Activated naive CD4-positive, alpha-beta T cell treated with Interleukin-2 at 50 U/mL for 16 hours (primary cell): ENCODE results near the gene CCDC188.
A peak's percentile ranks its signal among the peaks of the same experiment; 100 is the strongest.

Source experiments
- DNase-seq: peaks from one replicate; pipeline ENCODE4 v3.0.0-alpha.2; 2020

Gene CCDC188

DNA sequence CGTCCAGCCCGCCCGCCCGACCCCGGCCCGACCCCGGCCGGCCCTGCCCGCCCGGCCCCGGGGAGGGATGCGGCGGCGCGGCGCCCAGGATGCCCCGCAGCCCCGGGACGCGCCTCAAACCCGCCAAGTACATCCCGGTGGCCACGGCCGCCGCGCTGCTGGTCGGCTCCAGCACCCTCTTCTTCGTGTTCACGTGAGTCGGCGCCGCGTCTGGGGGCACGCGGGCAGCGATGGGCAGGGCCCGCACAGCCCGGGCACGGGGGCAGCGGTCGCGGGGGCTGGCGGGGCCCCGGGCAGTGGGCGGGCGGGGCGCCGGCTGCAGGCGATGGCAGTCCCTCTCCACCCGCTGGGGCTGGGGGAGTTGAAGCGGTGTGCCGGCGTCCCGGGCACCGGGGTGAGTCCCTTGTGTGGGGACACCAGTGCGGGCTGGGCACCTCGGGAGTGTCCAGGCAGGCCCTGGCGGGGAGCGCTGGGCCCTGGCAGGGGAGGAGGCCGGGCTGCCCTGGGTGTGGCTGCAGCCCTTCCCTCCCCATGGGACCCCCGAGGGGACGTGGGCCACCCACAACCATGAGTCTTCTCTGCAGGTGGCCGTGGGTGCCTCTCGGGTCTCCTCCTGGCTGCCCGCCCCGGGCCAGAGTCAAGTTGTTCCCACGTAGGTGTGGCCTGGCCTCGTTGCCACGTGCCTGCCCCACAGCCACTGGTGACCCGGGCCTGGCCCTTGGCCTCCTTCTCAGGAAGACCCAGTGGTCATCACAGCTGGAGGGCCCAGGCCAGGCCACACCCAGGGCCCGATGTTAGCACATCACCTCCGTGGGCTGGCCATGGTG lies 18.8 kb downstream of the CCDC188 start:
- DNase-seq = peak; percentile 17

DNA sequence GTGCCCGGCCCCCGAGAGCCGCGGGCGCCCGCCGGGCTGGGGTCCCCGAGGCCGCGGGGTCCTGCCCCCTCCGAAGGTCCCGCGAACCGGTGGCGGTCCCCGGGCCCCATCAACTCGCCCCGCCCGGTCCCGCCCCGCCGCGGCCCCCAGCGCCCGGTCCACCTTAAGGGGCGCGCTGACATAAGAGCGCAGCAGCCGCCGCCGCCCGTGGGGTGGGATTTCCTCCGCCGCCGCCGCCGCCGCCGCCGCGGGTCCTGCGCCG lies 19.3 kb downstream of the CCDC188 start, which contains the start of gene ZDHHC8:
ZDHHC8 (plus strand) TSS at position 208 of the 262 bp plus-strand sequence. CDS start 144 bp downstream, outside the sequence.
- DNase-seq = peak; percentile 51

DNA sequence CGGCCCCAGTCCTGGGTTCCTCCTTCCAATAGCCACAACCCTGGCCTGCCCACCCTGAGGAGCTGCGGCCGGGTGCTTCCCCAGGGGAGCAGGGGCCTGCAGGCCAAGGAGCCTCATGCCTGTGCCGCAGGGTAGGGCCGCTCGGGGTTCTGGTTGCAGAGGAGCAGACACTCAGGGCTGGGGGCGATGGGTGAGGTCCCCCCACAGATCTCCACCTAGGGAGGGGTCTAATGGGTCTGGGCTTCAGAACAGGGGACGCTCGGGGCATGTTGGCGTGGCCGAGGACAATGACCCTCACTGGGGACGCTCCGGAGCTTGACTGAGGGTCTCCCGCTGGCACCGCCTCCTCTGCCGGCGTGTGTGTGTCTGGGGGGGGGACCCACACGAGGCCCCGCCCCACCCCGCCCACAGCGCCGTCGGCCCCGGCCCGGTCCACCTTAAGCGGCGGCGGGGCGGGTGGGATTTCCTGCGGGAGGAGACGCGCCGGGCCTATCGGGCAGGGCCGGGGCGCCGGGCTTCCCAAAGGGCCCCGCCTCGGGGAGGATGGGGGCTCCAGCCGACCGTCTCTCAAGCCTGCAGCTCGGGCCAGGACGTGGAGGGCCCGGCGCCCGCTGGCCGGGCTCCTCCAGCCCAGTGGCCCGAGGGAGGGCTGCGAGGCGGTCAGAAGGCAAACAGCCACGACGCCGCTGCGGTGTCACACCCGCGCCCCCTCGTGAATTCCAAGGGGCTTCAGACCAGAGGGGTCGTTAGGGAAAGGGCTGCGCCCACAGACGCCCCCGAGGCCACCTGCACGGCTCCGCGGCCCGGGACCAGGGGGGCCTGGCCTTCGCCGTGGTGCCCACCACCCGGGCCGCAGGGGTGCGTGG lies 19.9 kb downstream of the CCDC188 start:
- DNase-seq = peak; percentile 81

DNA sequence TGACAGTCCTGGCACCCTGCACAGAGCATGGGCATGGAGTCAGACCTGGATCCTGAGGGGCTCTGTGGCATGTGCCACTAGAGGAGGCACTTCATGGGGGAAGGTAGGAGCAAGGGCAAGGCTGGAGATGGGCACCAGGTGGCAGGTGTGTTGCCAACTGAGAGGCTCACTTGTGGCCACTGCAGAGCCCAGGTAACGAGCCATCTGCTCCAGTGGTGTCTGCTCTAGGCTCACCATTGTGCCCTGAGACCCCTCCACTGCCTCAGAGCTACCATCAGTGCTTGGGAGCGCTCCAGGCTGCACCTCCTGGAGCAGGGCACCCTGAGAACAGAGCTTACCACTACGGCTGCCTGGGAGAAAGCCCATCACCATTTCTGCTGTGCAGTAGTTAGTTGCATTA lies 20.5 kb downstream of the CCDC188 start:
- peak; percentile 16 for DNase-seq

DNA sequence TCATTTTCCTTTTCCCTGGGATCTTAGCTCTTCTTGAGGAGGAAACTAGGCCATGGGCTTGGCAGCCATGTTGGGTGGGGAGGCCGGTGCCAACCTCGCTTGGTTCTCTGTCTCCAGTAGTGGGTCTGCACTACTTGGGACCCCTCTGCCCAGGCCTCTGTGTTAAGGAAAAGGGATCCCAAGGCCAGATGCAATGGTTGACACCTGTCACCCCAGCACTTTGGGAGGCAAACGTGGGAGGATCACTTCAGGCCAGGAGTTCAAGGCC lies 21.2 kb downstream of the CCDC188 start:
- no peak for DNase-seq

DNA sequence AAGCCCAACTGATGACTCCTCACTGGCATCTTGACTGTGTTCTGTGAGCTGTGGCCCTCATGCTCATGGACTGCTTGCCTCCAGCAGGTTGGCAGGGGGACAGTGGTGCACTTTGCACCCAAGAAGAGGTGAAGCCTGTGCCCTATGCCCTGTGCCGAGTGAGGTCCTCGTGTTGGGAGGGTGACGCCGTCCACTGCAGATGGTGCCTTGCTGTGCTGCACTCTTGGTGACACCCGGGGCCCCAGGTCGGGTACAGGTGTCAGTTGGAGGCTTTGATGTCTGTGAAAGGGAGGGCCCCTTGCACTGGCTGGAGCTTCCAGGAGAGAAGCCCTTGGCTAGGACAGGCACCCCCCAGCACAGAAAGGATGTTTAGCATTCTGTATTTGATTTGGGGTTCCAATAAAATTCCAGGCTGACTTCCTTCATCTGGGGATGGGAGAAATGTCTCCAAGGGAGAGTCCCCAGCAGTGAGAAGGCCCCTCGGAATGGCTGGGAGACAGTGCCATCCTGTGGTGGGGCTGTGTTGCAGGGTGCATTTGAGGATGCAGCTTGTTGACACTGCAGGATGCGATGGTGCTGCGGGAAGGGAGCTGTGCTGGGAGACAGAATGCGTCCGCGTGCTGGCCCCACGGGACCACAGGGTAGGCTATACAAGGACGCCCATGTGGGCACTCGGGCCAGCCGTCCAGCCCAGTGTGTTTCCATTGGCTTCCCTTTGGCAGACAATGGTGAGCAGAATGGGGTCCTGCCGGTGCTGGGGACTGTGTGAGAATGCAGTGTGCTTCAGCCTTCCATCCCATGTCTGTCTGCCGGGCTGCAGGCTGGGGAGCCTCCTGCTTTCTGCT lies 21.7 kb downstream of the CCDC188 start:
- DNase-seq = peak; percentile 63

DNA sequence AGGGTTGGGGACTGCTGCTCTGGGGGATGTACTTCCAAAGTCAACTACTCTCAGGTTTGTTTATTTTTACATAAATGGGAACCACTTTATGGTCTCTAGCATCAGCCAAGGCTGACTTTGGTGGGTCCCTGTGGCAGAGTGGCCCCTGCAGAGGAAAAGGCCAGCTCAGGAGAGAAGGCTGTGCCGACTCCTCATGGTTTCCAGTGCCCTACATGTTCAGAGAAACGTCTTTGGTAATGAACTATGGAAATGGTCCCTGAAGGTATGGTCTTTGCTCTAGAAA lies 22.3 kb downstream of the CCDC188 start:
- DNase-seq = no peak

DNA sequence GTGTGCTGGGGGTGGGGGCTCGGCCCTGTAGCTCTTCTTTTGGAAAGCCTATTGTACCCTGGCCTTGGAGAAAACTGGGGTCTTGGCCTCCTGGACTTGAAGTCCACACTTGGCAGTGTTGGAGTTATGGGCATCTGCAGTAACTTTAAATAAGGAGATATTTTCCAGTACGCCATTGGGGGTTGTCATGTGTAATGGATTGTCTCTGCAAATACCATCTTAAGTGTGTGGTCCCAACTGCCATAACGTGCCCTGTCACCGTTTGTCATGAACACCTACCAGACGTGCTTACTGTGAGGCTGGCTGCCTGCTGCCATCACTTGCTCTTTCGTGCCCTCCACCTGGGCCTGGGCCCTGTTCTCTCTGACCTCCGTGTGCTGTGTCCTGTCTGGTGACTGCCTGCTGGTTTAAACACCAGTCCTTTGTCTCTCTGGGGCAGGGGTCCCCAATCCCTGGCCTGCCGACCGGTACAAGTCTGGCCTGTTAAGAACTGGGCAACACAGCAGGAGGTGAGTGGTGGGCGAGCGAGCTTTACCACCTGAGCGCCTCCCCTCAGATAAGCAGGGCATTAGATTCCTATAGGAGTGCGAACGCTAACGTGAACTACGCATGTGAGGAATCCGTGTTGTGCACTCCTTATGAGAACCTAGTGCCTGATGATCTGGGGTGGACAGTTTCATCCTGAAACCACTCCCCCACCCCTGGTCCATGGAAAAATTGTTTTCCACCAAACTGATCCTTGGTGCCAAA lies 22.8 kb downstream of the CCDC188 start:
- DNase-seq = no peak

DNA sequence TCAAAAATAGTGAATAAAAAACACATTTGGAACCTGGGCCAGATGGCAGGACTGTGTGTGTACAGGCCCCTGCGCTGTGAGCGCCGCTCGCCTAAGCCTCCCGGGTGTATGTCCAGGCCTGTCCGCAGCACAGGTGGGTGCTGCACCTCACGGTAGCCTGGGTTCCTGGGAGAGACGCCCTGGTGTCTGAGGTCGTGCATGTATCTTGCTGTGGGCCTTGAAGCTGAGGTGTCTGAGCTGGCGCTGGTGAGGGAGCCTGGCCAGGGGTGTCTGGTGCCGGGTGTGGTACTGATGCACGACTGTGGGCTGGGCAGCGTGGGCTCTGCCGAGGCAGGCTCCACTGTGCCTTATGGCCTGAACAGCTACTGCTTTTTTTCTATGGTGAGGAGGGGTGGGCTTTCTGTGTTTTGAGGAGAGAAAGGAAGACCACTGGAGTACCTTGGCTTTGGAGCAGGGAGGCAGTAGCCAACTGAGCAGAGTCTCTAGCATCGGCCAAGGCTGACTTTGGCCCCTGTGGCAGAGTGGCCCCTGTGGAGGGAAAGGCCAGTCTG lies 23.5 kb downstream of the CCDC188 start:
- DNase-seq = no peak

DNA sequence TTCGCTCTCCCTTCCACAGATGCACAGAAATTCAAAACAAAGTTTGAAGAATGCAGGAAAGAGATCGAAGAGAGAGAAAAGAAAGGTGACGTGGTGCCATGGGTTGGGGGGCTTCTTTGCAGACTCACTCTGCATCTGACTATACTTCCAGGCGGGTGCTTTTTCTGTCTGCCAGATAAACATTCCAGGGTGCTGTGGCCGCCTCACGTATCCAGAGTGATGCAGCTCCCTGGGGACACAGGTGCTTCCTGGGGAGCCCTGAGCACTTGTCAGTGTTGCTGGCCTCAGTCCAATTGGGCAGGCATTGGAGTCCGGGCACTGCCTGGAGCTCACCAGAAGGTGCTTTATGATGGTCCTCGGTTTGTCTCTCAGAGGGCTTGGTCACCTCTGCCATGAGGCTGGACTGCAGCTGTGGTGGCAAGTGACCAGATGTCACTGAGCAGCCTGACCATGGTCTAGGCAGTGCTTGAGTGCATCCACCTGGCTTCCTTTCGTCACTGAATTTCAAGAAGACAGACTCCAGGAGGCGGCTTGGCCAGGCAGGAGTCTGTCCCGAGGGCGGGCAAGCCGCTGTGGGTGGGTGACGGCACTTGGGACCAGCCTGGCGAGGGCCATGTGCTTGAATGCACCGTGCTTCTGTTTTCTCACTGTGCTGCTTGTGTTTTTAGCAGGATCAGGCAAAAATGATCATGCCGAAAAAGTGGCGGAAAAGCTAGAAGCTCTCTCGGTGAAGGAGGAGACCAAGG lies 24.4 kb downstream of the CCDC188 start:
- no peak for DNase-seq

DNA sequence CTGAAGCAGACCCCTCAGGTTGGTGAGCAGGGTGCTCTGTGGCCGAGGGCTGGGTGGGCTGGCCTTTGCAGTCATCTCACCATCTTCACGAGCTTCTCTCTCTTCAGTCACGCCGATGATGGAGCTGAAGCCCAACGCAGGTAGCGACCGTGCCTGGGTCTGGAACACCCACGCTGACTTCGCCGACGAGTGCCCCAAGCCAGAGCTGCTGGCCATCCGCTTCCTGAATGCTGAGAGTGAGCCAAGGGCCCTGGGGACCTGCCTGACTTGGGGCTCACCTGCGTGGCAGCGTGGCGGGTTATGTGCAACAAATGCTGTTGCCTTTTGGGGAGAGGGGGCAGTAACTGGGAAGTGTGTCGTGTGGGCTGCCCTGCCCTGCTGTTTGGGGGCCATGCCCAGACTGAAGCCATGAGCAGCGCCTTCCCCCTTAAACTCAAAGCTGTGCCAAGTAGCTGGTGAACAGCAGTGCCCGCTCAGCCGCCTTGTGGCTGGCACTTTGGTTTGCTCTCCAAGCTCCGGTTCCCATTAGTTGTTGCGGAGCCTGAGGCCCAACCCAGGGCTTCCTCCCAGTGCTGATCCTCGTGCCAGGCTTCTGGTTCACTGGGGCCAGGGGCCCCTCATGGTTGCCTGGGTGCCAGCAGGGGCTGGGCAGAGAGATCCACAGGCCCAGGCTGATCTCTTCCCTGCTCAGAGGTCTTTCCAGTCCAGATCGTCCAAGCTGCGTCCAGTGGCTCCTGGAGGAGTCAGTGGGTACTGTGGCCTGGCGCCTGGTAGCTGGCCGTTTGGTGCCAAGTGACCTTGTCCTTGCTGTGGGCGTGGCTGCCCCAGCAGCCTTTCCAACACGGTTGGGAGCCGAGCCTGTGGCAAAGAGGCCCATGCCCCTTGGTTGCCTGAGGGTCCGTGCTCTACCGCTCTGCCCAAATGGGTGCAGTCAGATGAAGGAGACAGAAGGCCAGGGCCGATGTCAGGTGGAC lies 25.4 kb downstream of the CCDC188 start:
- no peak for DNase-seq

DNA sequence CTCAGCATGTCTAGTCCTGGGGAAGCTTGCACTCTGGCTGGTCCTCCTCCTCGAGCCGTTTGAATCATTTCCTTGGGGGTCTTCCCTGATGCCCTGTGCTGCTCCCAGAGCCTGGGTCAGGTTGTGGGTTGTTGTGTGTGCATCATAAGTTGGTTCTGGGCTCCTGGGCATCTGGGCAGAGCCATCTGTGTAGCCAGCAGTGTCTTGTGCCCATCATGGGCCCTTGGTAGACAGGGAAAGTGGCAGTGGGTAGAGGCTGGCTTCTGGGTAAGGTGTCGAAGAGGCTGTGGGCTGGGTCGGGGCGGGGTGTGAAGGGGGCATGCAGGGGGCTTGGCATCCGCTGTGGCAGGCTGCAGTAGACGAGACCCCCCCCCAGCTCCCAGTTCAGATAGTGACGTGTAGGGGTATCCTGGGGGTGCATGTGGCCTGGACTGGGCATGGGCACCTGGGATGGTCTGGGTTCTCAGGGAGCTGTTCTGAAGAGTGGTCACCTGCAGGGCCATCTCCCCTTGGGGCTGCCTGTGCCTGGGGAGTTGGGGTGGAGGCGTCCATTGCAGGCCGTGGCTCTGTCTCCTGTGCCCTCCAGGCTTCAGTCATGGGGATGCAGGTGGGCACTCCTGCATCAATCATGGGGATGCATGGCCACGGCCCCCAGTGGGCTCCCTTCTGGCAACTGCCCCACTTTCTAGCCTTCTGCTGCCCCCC lies 26.6 kb downstream of the CCDC188 start:
- no peak for DNase-seq

DNA sequence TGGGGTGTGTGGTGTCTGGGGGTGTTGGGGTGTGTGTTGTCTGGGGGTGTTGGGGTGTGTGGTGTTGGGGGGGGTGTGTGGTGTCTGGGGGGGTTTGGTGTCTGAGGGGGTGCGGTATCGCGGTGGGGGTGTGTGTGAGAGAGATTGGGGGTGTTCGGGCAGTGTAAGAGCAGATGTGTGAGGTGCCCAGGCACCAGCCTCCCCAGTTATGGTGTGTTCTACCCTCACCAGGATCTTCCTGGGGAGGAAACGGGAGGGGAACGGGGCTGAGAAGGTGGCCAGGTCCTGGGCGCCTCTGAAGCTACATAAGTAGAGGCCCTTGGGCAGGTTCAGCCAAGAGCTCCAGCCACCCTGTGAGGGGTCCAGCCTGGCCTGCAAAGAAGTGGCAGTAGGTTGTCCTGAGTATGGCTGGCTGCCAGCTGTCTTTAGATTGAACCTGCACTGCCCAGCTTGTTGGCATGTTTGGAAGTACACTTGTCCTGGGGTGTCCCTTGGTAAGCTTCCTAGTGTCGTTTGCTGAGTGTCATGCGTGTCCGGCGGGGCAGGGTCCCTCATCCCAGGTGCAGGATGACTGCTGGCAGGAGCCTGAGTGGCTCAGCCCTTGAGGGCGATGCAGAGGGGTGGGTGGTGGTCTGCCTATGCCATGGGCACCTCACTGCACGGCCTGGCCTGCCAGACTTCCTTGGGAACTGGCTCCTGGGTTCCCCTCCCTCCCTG lies 27.3 kb downstream of the CCDC188 start:
- DNase-seq = no peak

DNA sequence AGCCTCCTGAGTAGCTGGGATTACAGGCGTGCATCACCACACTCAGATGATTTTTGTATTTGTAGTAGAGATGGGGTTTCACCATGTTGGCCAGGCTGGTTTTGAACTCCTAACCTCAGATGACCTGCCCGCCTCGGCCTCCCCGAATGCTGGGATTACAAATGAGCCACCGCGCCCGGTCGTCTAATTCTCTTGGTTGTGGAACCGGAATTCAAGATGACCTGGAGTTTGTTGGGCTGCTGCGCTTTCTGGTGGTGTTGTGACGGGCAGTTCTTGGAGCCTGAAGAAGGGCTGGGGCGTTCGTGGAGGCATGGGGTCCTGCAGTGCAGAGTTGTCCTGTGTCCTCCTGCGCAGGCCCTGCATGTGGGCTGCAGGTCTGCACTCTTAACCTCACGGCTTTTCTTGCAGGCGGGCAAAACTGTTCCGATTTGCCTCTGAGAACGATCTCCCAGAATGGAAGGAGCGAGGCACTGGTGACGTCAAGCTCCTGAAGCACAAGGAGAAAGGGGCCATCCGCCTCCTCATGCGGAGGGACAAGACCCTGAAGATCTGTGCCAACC lies 28.9 kb downstream of the CCDC188 start:
- no peak for DNase-seq

DNA sequence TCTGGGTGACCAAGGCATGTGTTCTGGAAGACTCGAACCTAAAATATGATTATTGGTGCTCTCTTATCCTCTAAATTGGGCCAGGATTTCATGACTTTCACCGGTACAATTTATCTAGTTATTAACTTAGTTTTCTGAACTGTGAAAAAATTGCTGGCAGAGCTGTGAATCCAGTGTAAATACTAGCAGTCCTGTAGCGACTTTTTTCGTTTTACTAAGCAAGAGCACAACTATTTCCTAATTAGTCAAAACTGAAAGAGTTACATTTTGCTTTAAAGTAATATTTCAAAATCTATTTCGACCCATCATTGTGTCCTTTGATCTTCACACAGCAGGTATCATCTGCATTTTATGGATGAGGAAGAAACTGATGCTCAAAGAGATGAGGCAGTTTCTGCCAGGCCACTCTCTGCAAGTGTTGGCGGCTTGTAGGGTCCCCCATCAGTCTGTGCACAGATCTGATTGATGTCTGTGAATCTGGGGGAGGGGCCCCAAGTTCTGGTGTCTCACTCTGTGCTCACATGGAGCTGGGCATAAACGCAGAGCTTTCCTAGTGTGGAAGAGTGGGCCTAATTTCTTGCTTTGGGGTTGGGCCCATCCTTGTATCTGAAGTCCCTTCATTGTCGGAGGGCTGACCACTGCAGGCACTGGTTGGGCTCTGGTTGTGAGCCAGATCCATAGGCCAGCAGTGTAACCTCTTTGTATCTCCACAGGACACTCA lies 32.4 kb downstream of the CCDC188 start:
- no peak for DNase-seq

DNA sequence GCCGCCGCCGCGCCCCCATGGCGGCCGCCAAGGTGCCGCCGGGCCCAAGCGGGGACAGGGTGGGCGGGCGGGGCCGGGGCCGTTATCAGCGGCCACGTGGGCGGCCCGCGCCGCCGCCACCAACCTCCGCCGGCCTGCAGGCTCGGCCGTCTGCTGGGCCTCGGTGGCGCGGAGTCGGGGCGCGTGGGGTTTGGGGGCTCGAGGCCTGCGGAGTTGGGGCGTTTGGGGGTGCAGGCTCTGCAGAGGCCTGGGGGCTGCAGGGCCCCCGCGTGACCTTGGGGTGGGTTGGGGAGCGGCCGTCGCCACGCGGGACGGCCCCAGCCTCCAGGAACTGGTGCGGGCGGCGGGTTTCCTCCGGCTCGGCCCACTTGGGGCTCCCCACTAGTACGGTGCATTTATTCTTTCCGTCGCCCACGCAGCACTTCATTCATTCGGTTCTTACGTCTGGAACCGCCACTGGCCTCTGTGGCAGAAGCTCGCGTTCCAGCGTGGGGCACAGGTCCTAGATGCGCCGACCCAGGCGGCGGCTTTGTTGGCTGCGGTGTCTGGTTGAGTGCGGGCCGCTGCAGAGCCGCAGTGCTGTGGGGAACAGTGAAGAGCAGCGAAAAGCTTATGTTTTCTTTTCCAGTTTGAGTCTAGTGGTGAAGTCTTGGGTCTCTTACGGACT lies 33.1 kb downstream of the CCDC188 start:
- peak; percentile 81 for DNase-seq

DNA sequence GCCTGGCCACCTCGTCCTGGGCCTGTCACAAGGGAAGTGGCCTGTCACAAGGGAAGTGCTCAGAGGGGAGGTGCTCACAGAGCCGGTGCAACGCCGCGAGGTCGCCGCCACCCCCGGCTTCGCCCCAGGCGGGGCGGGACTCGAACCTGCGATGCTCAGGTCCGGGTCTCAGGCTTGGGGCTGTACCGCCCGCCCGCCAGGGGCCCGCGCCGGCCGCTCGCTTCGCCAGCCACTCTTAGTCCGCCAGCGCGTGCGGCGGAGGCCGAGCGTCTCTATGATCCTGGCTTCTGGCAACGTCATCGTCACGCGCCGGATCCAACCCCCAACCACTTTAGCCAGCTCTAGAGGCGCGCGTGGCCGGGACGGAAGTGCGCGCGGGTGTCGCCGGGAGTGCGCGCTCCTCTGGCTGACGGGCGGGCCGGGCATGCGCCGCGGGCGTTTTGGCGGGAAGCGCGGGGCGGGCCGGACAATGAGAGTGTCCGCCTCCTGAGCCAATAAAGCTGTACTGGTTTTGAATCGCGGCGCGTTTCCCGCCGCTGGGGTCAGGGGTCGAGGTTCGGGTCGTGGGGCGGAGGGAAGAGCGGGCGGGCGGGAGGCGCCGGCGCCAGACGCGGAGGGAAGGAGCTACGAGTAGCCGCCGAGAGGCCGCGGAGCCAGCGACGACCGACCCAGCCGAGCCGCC lies 33.8 kb downstream of the CCDC188 start, which contains the start of gene TRMT2A:
TRMT2A (minus strand) TSS at position 276 of the 682 bp plus-strand sequence. CDS start 320 bp downstream, outside the sequence.
- DNase-seq = peak; percentile 97
